ENCODE results near the gene GAPT. TPM values are rescaled to one million over a fixed set of nuclear protein-coding genes. Genes with fewer than 3 reads are reported as not detected.

GAPT gene
- total RNA-seq, 4 donors from 2014 or later, result 0.39 to 1.6 TPM; not detected in 2

DNA sequence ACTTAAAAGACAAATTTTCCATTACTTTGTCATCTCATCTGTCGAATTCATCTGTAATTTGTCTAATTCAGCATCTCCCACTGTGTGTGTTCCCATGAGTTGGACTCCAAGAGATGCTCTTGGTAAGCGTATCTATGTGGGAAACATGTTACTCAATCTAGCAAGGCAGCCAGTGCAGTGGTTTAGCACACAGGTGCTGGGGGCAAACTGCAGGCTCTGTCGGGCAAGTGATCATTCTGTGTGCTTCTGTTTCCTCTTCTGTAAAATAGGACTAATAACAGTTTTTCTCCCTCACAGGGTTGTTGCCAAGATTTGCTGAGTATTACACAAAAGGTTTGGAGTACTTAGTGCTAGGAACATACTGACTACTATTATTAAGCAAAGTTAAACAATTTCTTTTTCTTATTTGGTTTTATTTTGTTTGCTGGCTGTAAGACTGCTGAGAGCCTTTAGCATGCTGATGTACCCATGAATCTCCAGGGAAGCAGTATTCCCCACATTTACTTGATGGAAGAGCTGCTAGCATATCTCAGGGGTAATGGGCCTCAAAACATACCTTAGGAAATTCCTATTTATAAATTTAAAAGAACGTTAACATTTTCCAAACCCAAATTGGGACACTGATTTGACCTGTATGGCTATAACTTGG is 709 bp upstream of the GAPT start:
- WGBS, 2 donors, result 63 to 70% methylated on average over 4 of the region's 4 CpGs
- intact Hi-C loops (cut with DNase I; ENCODE audit: low total_unique reads), result no loop called here
- H3K4me3 ChIP-seq (ENCODE audit: low read depth, poor library complexity, severe bottlenecking), result no peak overlapping the region
- no peak for DNase-seq (ENCODE audit: low spot score in 2 of 2)
- no peak for TF ChIP-seq CTCF (IDR thresholded peaks at IDR 0.05)
- no peak for TF ChIP-seq POLR2A (IDR thresholded peaks at IDR 0.05)

DNA sequence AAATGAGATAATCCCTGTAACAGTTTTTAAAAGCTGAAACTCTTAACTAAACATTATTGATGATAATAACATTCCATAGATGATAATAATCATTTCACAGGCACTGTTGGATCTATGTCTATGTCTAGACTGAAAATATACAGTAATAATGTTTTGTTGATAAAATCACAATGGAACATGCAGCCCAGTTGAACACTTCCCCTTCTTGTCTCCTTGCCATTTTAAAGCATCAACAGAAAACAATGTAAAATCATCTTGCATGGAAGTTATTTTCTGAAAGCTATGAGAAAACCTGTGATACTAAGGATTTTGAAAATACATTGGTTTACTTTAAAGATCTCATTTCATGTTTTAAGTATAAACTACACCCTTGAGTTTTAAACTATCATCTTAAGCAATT is 1.9 kb downstream of the GAPT start:
- no peak for DNase-seq (ENCODE audit: low spot score in 2 of 2)
- TF ChIP-seq POLR2A (IDR thresholded peaks at IDR 0.05) (no peak), CTCF (IDR thresholded peaks at IDR 0.05) (no peak)
- no peak overlapping the region for H3K4me3 ChIP-seq (ENCODE audit: low read depth, poor library complexity, severe bottlenecking)
- intact Hi-C loops (cut with DNase I; ENCODE audit: low total_unique reads), result no loop called here

GRCh38 chr5:58496488-58496887 is 5.3 kb downstream of the GAPT start:
- TF ChIP-seq CTCF (IDR thresholded peaks at IDR 0.05) (no peak), POLR2A (IDR thresholded peaks at IDR 0.05) (no peak)
- DNase-seq (ENCODE audit: low spot score in 2 of 2), result no peak
- intact Hi-C loops (cut with DNase I; ENCODE audit: low total_unique reads), result no loop called here
- WGBS, 2 donors, result 71 to 73% methylated on average over 3 of the region's 3 CpGs
- no peak overlapping the region for H3K4me3 ChIP-seq (ENCODE audit: low read depth, poor library complexity, severe bottlenecking)

- no peak overlapping the region for H3K4me3 ChIP-seq (ENCODE audit: low read depth, poor library complexity, severe bottlenecking)
- no peak for DNase-seq (ENCODE audit: low spot score in 2 of 2)
- TF ChIP-seq POLR2A (IDR thresholded peaks at IDR 0.05), result no peak
- TF ChIP-seq CTCF (IDR thresholded peaks at IDR 0.05), result no peak
- WGBS, 2 donors, result 66 to 76% methylated on average over 5 of the region's 5 CpGs
- intact Hi-C loops (cut with DNase I; ENCODE audit: low total_unique reads), result no loop called here
Observed at GRCh38 chr5:58497386-58497785, 6.2 kb downstream of the GAPT start.

DNA sequence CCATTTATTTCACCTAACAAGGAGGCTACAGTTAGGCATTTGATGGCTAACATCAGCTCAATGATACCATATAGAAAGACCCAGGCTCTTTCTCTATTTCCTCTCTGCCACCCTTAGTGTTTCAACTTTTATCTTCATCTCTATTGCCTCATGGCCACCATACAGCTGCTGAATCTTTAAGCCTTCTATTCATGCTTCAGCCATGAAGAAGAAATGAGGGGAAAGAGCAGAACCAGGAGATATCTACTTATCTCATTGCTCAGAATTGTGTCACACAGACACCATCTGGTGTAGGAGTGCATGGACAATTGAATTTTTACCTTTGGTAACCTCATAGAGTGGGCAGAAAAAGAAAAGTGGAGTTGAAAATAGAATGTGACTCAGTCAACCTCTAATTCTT is 6.7 kb downstream of the GAPT start:
- DNase-seq (ENCODE audit: low spot score in 2 of 2), result no peak
- H3K4me3 ChIP-seq (ENCODE audit: low read depth, poor library complexity, severe bottlenecking), result no peak overlapping the region
- intact Hi-C loops (cut with DNase I; ENCODE audit: low total_unique reads), result no loop called here
- TF ChIP-seq POLR2A (IDR thresholded peaks at IDR 0.05) (no peak), CTCF (IDR thresholded peaks at IDR 0.05) (no peak)

DNA sequence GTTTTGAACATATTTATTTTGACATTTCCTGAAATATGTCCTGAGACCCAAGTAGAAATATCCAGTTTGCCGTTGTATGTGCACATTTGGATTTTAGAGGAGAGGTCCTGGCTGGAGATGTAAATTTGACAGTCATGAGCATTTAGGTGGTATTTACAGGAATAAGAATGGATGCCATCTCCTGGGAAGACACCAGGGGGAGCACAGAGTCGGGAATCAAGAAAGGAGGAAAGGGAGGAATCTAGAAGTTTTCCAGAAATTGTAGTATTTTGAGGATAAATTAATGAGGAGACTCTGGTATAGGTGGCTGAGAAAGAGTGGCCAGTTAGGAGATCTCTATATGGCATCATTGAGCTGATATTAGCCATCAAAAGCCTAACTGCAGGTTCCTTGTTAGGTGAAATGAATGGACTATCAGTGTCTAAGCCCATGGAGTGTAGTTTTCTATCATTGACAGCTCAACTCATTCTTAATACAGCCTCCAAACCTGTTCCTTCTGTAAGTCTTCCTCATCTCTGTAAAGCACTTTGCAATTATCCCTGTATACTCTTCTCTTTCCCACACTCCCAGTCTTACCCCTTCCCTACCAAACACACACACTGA is 7.2 kb downstream of the GAPT start:
- 16 to 26% methylated on average over 2 of the region's 2 CpGs for WGBS, 2 donors
- intact Hi-C loops (cut with DNase I; ENCODE audit: low total_unique reads), result no loop called here
- TF ChIP-seq POLR2A (IDR thresholded peaks at IDR 0.05) (no peak), CTCF (IDR thresholded peaks at IDR 0.05) (peak in 1 of 3 donors; percentile 21)
- DNase-seq (ENCODE audit: low spot score in 2 of 2), result peak in 1 of 2 donors; percentile 19
- no peak overlapping the region for H3K4me3 ChIP-seq (ENCODE audit: low read depth, poor library complexity, severe bottlenecking)
